ENCODE results near the gene CREBRF. TPM values are rescaled to one million over a fixed set of nuclear protein-coding genes. Genes with fewer than 3 reads are reported as not detected.
A peak's percentile ranks its signal among the peaks of the same experiment; 100 is the strongest.
"Not testable (repeated sequence)": the region's sequence is repeated elsewhere in the genome, so short reads cannot be mapped to it uniquely, and the experiment has no call there.

The CREBRF gene
- total RNA-seq, 2 donors from 2014 or later = 93.8 to 110 TPM

DNA sequence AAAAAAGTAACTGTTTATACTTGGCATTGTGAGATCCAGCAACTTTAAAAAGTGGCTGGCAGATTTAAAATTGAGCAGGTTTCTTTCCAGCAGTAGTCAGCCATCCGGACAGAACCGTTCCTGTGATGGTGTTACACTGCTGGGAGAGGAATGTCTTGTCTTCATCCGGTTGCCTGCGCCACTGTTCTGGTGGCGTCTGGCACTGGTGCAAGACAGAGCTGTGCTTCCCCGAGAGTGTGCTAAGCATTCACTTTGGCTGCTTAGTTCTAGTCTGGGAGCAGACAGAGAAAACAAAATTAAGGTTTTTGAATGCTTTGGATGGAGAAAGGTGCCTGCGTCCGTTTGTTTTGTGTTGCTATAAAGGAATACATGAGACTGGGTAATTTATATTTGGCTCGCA lies 35.5 kb upstream of the CREBRF start:
- ATAC-seq (no peak), DNase-seq (no peak)
- no peak overlapping the region for H3K4me3 Mint-ChIP-seq
- H3K36me3 Mint-ChIP-seq (ENCODE audit: low read depth) = no peaks in the 10 kb centered on the region
- peak overlapping the region; percentile 89 for H3K27ac Mint-ChIP-seq
- peaks cover 32% of the 10 kb centered on the region for H3K4me1 Mint-ChIP-seq
- no peaks in the 10 kb centered on the region for H3K9me3 ChIP-seq (ENCODE audit: control insufficient read depth, low read length, poor library complexity, severe bottlenecking)
- H3K27me3 Mint-ChIP-seq = no peaks in the 10 kb centered on the region

DNA sequence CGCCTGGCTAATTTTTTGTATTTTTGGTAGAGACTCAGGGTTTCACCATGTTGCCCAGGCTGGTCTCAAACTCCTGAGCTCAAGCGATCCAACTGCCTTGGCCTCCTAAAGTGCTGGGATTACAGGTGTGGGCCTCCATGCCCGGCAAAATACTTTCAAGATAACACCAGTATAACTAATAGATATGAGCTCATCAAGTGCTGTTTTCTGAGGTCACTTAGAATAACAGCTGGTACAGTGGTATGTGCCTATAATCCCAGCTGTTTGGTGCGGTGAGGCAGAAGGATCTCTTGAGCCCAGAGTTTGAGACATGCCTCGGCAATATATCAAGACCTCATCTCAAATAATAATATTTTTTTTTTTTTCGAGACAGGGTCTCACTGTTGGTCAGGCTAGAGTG lies 30.5 kb upstream of the CREBRF start:
- H3K4me1 Mint-ChIP-seq = peaks cover 8% of the 10 kb centered on the region
- DNase-seq = no peak
- no peaks in the 10 kb centered on the region for H3K27me3 Mint-ChIP-seq
- peak overlapping the region; percentile 82 for H3K27ac Mint-ChIP-seq
- ATAC-seq = no peak
- no peaks in the 10 kb centered on the region for H3K36me3 Mint-ChIP-seq (ENCODE audit: low read depth)
- no peaks in the 10 kb centered on the region for H3K9me3 ChIP-seq (ENCODE audit: control insufficient read depth, low read length, poor library complexity, severe bottlenecking)
- H3K4me3 Mint-ChIP-seq = no peak overlapping the region

GRCh38 chr5:173027905-173028304 lies 28.2 kb upstream of the CREBRF start:
- H3K4me1 Mint-ChIP-seq = peaks cover 2% of the 10 kb centered on the region
- H3K27ac Mint-ChIP-seq = no peak overlapping the region

DNA sequence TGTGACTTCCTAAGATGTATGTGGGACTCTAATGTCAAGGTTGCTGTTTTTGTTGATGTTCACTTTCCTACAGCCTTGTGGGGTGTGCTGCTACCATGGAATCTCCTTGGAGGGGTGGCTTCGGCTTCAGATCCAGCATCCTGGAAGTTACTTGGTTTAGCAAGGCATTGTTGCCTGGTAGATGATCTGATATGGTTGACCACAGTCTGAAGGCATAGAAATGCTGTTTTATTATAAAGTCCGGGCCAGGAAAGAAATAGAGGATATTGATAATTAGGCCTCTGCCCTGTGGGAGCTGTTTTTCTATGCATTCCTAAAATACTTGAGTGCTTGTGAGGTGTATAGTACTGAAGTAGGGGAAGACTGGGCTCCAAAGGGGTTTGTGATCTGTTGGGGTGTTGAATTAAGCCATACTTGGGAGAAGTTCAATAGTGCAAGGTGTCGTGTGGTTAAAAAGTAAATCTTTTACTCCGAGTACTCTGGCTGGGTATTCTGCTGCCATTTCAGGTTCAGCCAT lies 27.3 kb upstream of the CREBRF start:
- no peak for DNase-seq
- Mint-ChIP-seq H3K27ac (no peak overlapping the region), H3K4me1 (peaks cover 8% of the 10 kb centered on the region), H3K4me3 (no peak overlapping the region), H3K27me3 (no peaks in the 10 kb centered on the region), H3K36me3 (ENCODE audit: low read depth) (no peaks in the 10 kb centered on the region)
- no peak for ATAC-seq
- H3K9me3 ChIP-seq (ENCODE audit: control insufficient read depth, low read length, poor library complexity, severe bottlenecking) = no peaks in the 10 kb centered on the region

More at GRCh38 chr5:173027905-173028304, 28.2 kb upstream of the CREBRF start:
- no peaks in the 10 kb centered on the region for H3K36me3 Mint-ChIP-seq (ENCODE audit: low read depth)
- H3K27me3 Mint-ChIP-seq = no peaks in the 10 kb centered on the region
- DNase-seq (no peak), ATAC-seq (no peak)
- no peaks in the 10 kb centered on the region for H3K9me3 ChIP-seq (ENCODE audit: control insufficient read depth, low read length, poor library complexity, severe bottlenecking)
- H3K4me3 Mint-ChIP-seq = peak overlapping the region; percentile 39

GRCh38 chr5:173029499-173029921 lies 26.6 kb upstream of the CREBRF start:
- Mint-ChIP-seq H3K27ac (no peak overlapping the region), H3K4me1 (peaks cover 8% of the 10 kb centered on the region), H3K36me3 (ENCODE audit: low read depth) (no peaks in the 10 kb centered on the region), H3K4me3 (no peak overlapping the region), H3K27me3 (no peaks in the 10 kb centered on the region)
- ATAC-seq (peak; percentile 65), DNase-seq (no peak)
- no peaks in the 10 kb centered on the region for H3K9me3 ChIP-seq (ENCODE audit: control insufficient read depth, low read length, poor library complexity, severe bottlenecking)

GRCh38 chr5:173032096-173032495 lies 24.1 kb upstream of the CREBRF start:
- H3K27me3 Mint-ChIP-seq; H3K9me3 ChIP-seq (ENCODE audit: control insufficient read depth, low read length, poor library complexity, severe bottlenecking); H3K4me3 Mint-ChIP-seq; ATAC-seq; DNase-seq; H3K36me3 Mint-ChIP-seq (ENCODE audit: low read depth): not testable (repeated sequence)
- H3K4me1 Mint-ChIP-seq = peaks cover 30% of the 10 kb centered on the region
- peak overlapping the region; percentile 79 for H3K27ac Mint-ChIP-seq

DNA sequence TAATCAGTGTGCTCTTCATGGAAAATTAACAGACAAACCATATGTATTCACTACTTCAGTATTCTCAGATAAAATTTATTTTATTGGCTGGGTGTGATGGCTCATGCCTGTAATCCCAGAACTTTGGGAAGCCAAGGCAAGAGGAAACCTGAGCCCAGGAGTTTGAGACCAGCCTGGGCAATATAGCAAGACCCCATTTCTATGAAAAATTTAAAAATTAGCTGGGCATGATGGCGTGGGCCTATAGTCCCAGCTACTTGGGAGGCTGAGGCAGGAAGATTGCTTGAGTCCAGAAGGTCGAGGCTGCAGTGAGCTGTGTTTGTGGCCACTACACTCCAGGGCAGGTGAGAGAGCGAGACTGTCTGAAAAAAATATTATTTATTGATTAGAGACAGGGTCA lies 23.4 kb upstream of the CREBRF start:
- peak overlapping the region; percentile 79 for H3K27ac Mint-ChIP-seq
- H3K36me3 Mint-ChIP-seq (ENCODE audit: low read depth) = no peaks in the 10 kb centered on the region
- no peak for ATAC-seq
- H3K9me3 ChIP-seq (ENCODE audit: control insufficient read depth, low read length, poor library complexity, severe bottlenecking) = no peaks in the 10 kb centered on the region
- no peak for DNase-seq
- peaks cover 33% of the 10 kb centered on the region for H3K4me1 Mint-ChIP-seq
- H3K4me3 Mint-ChIP-seq = no peak overlapping the region
- H3K27me3 Mint-ChIP-seq = no peaks in the 10 kb centered on the region

- ATAC-seq = no peak
- Mint-ChIP-seq H3K27ac (peak overlapping the region; percentile 79), H3K27me3 (no peaks in the 10 kb centered on the region), H3K36me3 (ENCODE audit: low read depth) (no peaks in the 10 kb centered on the region), H3K4me1 (peaks cover 33% of the 10 kb centered on the region), H3K4me3 (peak overlapping the region; percentile 52)
- H3K9me3 ChIP-seq (ENCODE audit: control insufficient read depth, low read length, poor library complexity, severe bottlenecking) = no peaks in the 10 kb centered on the region
- DNase-seq = no peak
Measured at GRCh38 chr5:173033923-173034322, 22.2 kb upstream of the CREBRF start.

GRCh38 chr5:173035904-173036707 lies 20.0 kb upstream of the CREBRF start:
- peak overlapping the region; percentile 90 for H3K4me3 Mint-ChIP-seq
- H3K27ac Mint-ChIP-seq = peak overlapping the region; percentile 97
- no peaks in the 10 kb centered on the region for H3K9me3 ChIP-seq (ENCODE audit: control insufficient read depth, low read length, poor library complexity, severe bottlenecking)
- ATAC-seq (peak; percentile 50), DNase-seq (no peak)
- peaks cover 41% of the 10 kb centered on the region for H3K4me1 Mint-ChIP-seq
- H3K36me3 Mint-ChIP-seq (ENCODE audit: low read depth) = no peaks in the 10 kb centered on the region
- no peaks in the 10 kb centered on the region for H3K27me3 Mint-ChIP-seq

- no peaks in the 10 kb centered on the region for H3K36me3 Mint-ChIP-seq (ENCODE audit: low read depth)
- DNase-seq (no peak), ATAC-seq (no peak)
- peak overlapping the region; percentile 49 for H3K27ac Mint-ChIP-seq
- H3K4me1 Mint-ChIP-seq = peaks cover 35% of the 10 kb centered on the region
- H3K9me3 ChIP-seq (ENCODE audit: control insufficient read depth, low read length, poor library complexity, severe bottlenecking) = no peaks in the 10 kb centered on the region
- H3K27me3 Mint-ChIP-seq = no peaks in the 10 kb centered on the region
- no peak overlapping the region for H3K4me3 Mint-ChIP-seq
Measured at GRCh38 chr5:173039188-173039587, 17.0 kb upstream of the CREBRF start.

DNA sequence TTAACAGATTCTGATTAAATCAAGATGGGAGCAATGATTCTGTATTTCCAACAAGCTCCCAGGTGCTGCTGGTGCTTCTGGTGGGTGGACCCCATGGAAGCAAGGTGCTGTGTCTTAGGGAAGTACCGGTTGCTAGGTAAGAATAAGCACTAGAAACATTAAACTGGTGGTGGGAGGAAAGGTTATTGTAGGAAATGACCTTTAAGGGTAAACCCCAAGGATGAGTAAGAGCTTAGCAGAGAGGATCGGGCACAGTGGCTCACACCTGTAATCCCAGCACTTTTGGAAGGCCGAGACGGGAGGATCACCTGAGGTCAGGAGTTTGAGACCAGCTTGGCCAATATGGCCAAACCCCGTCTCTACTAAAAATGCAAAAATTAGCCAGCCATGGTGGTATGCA lies 16.2 kb upstream of the CREBRF start:
- Mint-ChIP-seq H3K36me3 (ENCODE audit: low read depth) (no peaks in the 10 kb centered on the region), H3K4me3 (no peak overlapping the region), H3K4me1 (peaks cover 29% of the 10 kb centered on the region), H3K27me3 (no peaks in the 10 kb centered on the region), H3K27ac (peak overlapping the region; percentile 49)
- ATAC-seq (no peak), DNase-seq (no peak)
- no peaks in the 10 kb centered on the region for H3K9me3 ChIP-seq (ENCODE audit: control insufficient read depth, low read length, poor library complexity, severe bottlenecking)

DNA sequence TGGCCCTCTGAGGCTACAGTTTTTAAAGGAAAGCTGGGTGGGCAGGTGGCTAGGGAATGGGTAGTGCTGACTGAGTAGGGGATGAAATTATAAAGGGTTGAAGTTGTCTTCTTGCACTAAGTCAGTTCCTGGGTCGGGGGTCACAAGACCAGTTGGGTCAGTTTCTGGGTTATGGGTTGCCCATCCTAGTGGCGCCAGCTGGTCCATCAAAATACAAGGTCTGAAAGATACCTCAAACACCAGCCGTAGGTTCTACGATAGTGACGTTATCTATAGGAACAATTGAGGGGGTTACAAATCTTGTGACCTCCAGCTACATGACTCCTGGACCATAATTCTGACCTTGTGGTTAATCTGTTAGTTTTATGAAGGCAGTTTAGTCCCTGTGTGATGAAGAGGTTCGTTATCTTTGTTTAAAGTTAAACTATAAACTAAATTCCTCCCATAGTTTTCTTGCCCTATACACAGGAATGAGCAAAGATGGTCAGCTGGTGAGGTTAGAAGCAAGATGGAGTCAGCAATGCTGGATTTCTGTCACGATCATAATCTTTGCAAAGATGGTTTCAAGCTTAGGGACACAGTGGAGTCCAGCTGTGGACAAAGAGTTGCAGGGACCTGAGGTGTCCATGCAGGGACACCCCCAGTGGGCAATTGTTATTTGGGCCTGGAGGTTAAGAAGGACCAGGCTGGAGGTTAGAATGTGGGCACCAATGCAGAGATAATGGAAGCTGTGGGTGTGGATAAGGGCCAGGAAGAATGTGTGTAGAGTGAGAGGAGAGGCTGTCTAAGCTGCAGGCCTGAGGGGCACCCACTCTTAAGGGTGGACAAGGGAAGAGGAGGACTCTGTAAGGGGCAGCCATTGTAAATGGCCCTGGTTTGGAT lies 14.0 kb upstream of the CREBRF start:
- Mint-ChIP-seq H3K4me1 (peaks cover 10% of the 10 kb centered on the region), H3K27me3 (no peaks in the 10 kb centered on the region), H3K27ac (no peak overlapping the region), H3K4me3 (no peak overlapping the region), H3K36me3 (ENCODE audit: low read depth) (no peaks in the 10 kb centered on the region)
- no peaks in the 10 kb centered on the region for H3K9me3 ChIP-seq (ENCODE audit: control insufficient read depth, low read length, poor library complexity, severe bottlenecking)
- DNase-seq (no peak), ATAC-seq (no peak)

DNA sequence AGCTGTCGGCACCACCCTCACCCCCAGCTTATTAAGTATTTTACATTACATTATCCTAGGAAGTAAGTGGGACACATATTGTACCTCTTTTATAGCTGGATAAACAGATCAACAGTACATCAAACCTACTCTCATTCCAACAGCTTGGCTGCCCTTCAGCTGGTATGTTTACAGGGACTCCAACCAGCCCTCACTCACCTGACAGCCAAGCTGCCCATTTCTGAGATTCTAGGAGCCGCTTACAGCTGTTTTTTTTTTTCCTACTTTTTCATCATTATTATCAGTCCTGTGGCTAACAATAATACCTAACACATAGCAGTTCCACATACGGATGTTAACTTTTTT lies 13.4 kb upstream of the CREBRF start:
- no peaks in the 10 kb centered on the region for H3K9me3 ChIP-seq (ENCODE audit: control insufficient read depth, low read length, poor library complexity, severe bottlenecking)
- no peak overlapping the region for H3K27ac Mint-ChIP-seq
- peaks cover 8% of the 10 kb centered on the region for H3K4me1 Mint-ChIP-seq
- no peaks in the 10 kb centered on the region for H3K27me3 Mint-ChIP-seq
- no peak overlapping the region for H3K4me3 Mint-ChIP-seq
- ATAC-seq (no peak), DNase-seq (no peak)
- H3K36me3 Mint-ChIP-seq (ENCODE audit: low read depth) = no peaks in the 10 kb centered on the region

All from T-helper 17 cell (primary cell).